ENCODE results near the gene MBP. TPM values are rescaled to one million over a fixed set of nuclear protein-coding genes. Genes with fewer than 3 reads are reported as not detected.

MBP gene
- total and polyA plus RNA-seq, 2 donors (not counting 3 experiments of a cell fraction or from before 2014, with no cell fraction given): 1.7 to 2.3 TPM

- no peaks in the 10 kb centered on the region for H3K79me2 ChIP-seq (ENCODE audit: control insufficient read depth, insufficient read depth, low read length)
- H3K9ac ChIP-seq (replicated peaks; ENCODE audit: extremely low read depth, insufficient read depth, low read length): peak overlapping the region; percentile 74
- no peaks in the 10 kb centered on the region for H4K20me1 ChIP-seq (replicated peaks; ENCODE audit: control insufficient read depth, extremely low read depth, insufficient read depth, low read length)
- no peaks in the 10 kb centered on the region for H3K9me1 ChIP-seq (replicated peaks; ENCODE audit: control insufficient read depth, extremely low read depth, insufficient read depth, low read length)
- no peak for DNase-seq (ENCODE audit: low read depth, low spot score)
- no peaks in the 10 kb centered on the region for H3K27me3 ChIP-seq (ENCODE audit: control insufficient read depth in 2 of 2, insufficient read depth in 2 of 2, low read length in 2 of 2)
- H2AFZ ChIP-seq (ENCODE audit: low read depth, low read length): no peak overlapping the region
- H3K4me2 ChIP-seq (ENCODE audit: insufficient read depth, low read length): peak overlapping the region; percentile 74
- FAIRE-seq: no peak
- H3K27ac ChIP-seq (ENCODE audit: insufficient read depth, low read depth, low read length): peak overlapping the region; percentile 96
- dilution Hi-C loops (cut with MboI; ENCODE audit: extremely low pct_ligation_motif_present, low sequenced_read_pairs): no loop called here
- TF ChIP-seq MYC (IDR thresholded peaks at IDR 0.05; ENCODE audit: low read depth, low read length) (no peak), GATA2 (IDR thresholded peaks at IDR 0.05; ENCODE audit: insufficient read depth, insufficient read length, low read depth, low read length) (no peak), POLR2A (IDR thresholded peaks at IDR 0.05; ENCODE audit: low read depth, low read length) (no peak), EZH2 (IDR thresholded peaks at IDR 0.05; ENCODE audit: borderline replicate concordance, low read depth, low read length, severe bottlenecking) (no peak), POLR2AphosphoS5 (IDR thresholded peaks at IDR 0.05; ENCODE audit: insufficient read depth, low read depth, low read length) (no peak), MAX (IDR thresholded peaks at IDR 0.05; ENCODE audit: insufficient read depth, insufficient read length) (no peak), JUN (IDR thresholded peaks at IDR 0.05; ENCODE audit: borderline replicate concordance, insufficient read depth, insufficient read length, low read depth) (no peak), FOS (IDR thresholded peaks at IDR 0.05; ENCODE audit: borderline replicate concordance, insufficient read depth, low read length) (no peak)
- TF ChIP-seq, protein P1, sequence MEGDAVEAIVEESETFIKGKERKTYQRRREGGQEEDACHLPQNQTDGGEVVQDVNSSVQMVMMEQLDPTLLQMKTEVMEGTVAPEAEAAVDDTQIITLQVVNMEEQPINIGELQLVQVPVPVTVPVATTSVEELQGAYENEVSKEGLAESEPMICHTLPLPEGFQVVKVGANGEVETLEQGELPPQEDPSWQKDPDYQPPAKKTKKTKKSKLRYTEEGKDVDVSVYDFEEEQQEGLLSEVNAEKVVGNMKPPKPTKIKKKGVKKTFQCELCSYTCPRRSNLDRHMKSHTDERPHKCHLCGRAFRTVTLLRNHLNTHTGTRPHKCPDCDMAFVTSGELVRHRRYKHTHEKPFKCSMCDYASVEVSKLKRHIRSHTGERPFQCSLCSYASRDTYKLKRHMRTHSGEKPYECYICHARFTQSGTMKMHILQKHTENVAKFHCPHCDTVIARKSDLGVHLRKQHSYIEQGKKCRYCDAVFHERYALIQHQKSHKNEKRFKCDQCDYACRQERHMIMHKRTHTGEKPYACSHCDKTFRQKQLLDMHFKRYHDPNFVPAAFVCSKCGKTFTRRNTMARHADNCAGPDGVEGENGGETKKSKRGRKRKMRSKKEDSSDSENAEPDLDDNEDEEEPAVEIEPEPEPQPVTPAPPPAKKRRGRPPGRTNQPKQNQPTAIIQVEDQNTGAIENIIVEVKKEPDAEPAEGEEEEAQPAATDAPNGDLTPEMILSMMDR (IDR thresholded peaks at IDR 0.05; ENCODE audit: extremely low read depth in 1 of 2, insufficient read depth in 1 of 2, low read depth in 1 of 2, low read length in 2 of 2): no peak
- no peaks in the 10 kb centered on the region for H3K9me3 ChIP-seq (replicated peaks; ENCODE audit: control insufficient read depth, insufficient read depth, low read length)
- CTCF ChIA-PET: interaction anchor here (1.0 to 2.9 kb wide), 5 partner anchors 12 to 108 kb away, joined by 3 to 14 read pairs (median 4); no protein-coding TSS in a partner anchor
- peaks cover 45% of the 10 kb centered on the region for H3K4me1 ChIP-seq (ENCODE audit: control insufficient read depth, extremely low read depth, insufficient read depth, low read length)
- no TSS peak for BruUV-seq (replicated peaks)
- intact Hi-C loops (cut with micrococcal nuclease): loop anchor here (5.0 kb wide), 2 partner anchors 101 to 281 kb away; partner anchors contain the start of gene ZNF236
- H3K36me3 ChIP-seq (ENCODE audit: control insufficient read depth in 2 of 2, extremely low read depth in 1 of 2, insufficient read depth in 2 of 2, low read length in 2 of 2): no peaks in the 10 kb centered on the region
- POLR2A ChIA-PET: no interaction called here
- no peak overlapping the region for H3K4me3 ChIP-seq (replicated peaks in 1 of 3; ENCODE audit: insufficient read depth in 1 of 3, low read depth in 1 of 3, low read length in 3 of 3)
Measured at GRCh38 chr18:77103187-77103850, 29.3 kb downstream of the MBP start.

Measured in endothelial cell of umbilical vein (primary cell).